HG03378 (cell line): ENCODE results near the gene COX7B2.

Experiments used
- ATAC-seq: cut with Tn5 transposase; IDR thresholded peaks from one replicate; pipeline ENCODE4 v1.9.1; 2021; ENCODE audit warnings: mild to moderate bottlenecking, moderate library complexity; ENCODE audit not compliant: unreplicated experiment

COX7B2 gene

GRCh38 chr4:46890056-46890455, 19.0 kb downstream of the COX7B2 start:
- no peak for ATAC-seq

- ATAC-seq = no peak
Observed at GRCh38 chr4:46889410-46889809, 19.6 kb downstream of the COX7B2 start.

- ATAC-seq = no peak
Observed at GRCh38 chr4:46886711-46887110, 22.3 kb downstream of the COX7B2 start.

GRCh38 chr4:46878641-46879040, 30.4 kb downstream of the COX7B2 start:
- ATAC-seq = no peak

GRCh38 chr4:46874811-46875210, 34.2 kb downstream of the COX7B2 start:
- no peak for ATAC-seq

- no peak for ATAC-seq
Observed at GRCh38 chr4:46870411-46870810, 38.6 kb downstream of the COX7B2 start.

GRCh38 chr4:46856333-46856732, 52.7 kb downstream of the COX7B2 start:
- ATAC-seq = no peak

GRCh38 chr4:46852800-46853199, 56.2 kb downstream of the COX7B2 start:
- no peak for ATAC-seq

GRCh38 chr4:46850026-46850425, 59.0 kb downstream of the COX7B2 start:
- no peak for ATAC-seq

GRCh38 chr4:46844325-46844917, 64.6 kb downstream of the COX7B2 start:
- peak; percentile 71 for ATAC-seq

GRCh38 chr4:46839128-46839527, 69.9 kb downstream of the COX7B2 start:
- ATAC-seq = no peak

GRCh38 chr4:46837639-46838038, 71.4 kb downstream of the COX7B2 start:
- no peak for ATAC-seq

- ATAC-seq = no peak
Observed at GRCh38 chr4:46836584-46836983, 72.5 kb downstream of the COX7B2 start.

GRCh38 chr4:46830971-46831454, 78.0 kb downstream of the COX7B2 start:
- ATAC-seq = no peak

- ATAC-seq = no peak
Observed at GRCh38 chr4:46820154-46820553, 88.9 kb downstream of the COX7B2 start.

- ATAC-seq = no peak
Observed at GRCh38 chr4:46819095-46819494, 90.0 kb downstream of the COX7B2 start.

- ATAC-seq = no peak
Observed at GRCh38 chr4:46818604-46819003, 90.4 kb downstream of the COX7B2 start.

- no peak for ATAC-seq
Observed at GRCh38 chr4:46817806-46818205, 91.2 kb downstream of the COX7B2 start.

- no peak for ATAC-seq
Observed at GRCh38 chr4:46804781-46805413, 104.1 kb downstream of the COX7B2 start.

GRCh38 chr4:46793036-46793435, 116.0 kb downstream of the COX7B2 start:
- no peak for ATAC-seq

GRCh38 chr4:46781434-46782092, 127.5 kb downstream of the COX7B2 start:
- no peak for ATAC-seq

GRCh38 chr4:46765465-46765864, 143.6 kb downstream of the COX7B2 start:
- ATAC-seq = no peak
